RKO (cell line): Measurements from ENCODE around the gene QPCTL.
"Not testable (repeated sequence)": the region's sequence is repeated elsewhere in the genome, so short reads cannot be mapped to it uniquely, and the experiment has no call there.

Experiments
- DNase-seq: peaks from one replicate; pipeline ENCODE4 v3.0.0-alpha.2; 2016; ENCODE audit warnings: low spot score

QPCTL gene

DNA sequence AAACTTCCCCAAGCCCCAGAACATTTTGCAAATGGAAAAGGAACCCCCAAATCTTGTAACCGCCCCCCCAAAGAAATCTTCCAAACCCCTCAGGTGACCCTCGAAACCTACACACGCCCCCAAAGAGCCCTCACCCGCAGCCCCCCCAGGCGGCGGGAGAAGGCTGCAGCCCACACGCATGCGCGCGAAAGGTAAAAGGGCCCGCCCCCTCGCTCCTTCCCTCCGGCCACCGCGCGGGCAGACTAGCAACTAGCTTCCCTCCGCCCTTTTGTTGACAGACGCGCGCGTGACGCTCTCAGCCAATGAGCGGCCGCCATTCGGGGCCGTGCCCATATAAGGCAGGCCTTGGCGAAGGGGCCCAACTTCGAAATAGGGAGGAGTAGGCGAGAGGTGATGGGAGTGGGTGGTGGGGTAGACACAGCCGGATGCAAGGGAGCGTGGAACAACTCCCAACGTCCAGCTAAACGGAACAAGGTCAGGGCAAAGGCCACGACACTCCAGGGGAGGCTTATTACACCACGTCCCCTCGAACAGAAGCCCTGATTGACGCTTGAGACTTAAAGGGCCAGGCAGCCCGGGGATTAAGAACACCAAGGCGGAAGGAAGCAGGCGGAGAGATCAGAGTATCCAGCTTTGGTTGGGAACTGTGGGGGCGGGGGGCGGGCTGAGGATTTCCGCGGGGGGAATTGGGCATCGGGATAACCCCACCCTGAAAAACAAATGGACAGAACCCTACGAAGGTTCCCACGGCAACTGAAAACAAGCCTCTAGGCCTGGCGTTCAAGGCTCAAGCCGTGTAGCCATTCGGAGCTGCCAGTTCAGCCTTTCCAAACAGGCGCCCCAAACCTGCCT lies 24.9 kb downstream of the QPCTL start:
- peak; percentile 99 for DNase-seq

DNA sequence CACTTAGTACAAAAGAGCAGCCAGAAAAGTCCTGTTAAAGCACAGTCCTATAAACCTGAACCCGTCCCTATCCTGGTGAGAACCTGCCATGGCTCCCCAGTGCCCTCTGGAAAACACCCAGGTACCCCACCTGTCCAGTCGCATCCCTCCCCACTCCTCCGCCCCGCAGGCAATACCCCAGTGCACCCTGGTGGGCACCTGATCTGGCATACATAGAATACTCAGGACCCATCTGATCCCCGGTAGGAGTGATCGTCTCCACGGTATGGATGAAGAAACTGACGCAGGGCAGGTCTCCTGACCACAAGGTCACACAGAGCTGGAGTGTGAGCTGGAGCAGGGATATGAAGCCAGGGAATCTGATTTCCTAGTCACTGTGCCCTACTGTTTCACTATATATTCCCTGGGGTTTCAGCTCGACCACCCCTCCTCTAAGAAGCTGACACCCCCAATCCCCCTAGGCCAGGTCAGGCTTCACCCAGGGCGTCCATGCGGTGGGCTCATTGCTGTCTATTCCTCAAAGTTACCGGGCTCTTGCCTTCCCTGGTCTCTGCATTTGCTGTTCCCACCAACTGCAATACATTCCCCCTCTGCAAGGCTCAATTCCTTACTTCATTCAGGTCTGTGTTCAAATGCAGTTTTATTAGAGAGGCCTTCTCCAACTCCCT lies 25.7 kb downstream of the QPCTL start:
- DNase-seq, result no peak

DNA sequence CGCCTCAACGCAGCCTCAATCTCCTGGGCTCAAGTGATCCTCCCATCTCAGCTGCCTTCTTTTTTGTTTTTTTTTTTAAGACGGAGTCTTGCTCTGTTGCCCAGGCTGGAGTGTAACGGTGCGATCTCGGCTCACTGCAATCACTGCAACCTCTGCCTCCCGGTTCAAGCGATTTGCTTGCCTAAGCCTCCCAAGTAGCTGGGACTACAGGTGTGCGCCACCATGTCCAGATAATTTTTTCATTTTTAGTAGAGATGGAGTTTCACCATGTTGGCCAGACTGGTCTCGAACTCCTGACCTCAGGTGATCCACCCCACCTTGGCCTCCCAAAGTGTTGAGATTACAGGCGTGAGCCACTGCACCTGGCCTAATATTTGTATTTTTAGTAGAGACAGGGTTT lies 27.6 kb downstream of the QPCTL start:
- not testable (repeated sequence) for DNase-seq

DNA sequence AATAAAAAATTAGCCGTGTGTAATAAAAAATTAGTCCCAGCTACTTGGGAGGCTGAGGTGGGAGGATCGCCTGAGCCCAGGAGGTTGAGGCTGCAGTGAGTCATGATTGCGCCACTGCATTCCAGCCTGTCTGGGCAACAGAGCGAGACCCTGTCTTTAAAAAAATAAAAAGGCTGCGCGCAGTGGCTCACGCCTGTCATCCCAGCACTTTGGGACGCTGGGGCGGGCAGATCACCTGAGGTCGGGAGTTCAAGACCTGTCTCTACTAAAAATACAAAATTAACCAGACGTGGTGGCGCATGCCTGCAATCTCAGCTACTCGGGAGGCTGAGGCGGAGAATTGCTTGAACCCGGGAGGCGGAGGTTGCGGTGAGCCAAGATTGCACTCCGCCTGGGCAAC lies 36.2 kb downstream of the QPCTL start:
- not testable (repeated sequence) for DNase-seq

DNA sequence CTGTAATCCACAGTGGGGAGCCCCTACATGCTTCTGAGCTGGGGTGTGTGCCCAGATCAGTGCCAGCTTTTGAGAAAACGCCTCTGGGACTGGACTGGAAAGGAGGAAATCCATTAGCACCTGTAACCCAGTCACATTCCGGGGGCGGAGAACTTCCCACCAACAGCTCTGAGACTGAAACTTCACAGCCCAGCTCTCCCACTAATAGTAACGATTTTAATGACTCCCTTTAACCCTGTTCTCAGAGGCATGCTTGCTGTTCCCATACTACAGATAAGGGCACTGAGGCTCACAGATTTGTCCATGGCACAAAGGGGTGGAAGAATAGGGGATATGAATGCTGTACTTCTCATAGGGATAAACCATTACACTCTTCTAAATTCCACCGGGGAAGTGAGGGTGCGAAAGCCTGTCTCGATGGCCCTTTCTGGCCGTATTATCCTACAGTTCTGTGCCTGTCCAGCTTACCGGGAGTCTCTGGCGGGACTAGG lies 37.4 kb downstream of the QPCTL start:
- DNase-seq, result peak; percentile 61

DNA sequence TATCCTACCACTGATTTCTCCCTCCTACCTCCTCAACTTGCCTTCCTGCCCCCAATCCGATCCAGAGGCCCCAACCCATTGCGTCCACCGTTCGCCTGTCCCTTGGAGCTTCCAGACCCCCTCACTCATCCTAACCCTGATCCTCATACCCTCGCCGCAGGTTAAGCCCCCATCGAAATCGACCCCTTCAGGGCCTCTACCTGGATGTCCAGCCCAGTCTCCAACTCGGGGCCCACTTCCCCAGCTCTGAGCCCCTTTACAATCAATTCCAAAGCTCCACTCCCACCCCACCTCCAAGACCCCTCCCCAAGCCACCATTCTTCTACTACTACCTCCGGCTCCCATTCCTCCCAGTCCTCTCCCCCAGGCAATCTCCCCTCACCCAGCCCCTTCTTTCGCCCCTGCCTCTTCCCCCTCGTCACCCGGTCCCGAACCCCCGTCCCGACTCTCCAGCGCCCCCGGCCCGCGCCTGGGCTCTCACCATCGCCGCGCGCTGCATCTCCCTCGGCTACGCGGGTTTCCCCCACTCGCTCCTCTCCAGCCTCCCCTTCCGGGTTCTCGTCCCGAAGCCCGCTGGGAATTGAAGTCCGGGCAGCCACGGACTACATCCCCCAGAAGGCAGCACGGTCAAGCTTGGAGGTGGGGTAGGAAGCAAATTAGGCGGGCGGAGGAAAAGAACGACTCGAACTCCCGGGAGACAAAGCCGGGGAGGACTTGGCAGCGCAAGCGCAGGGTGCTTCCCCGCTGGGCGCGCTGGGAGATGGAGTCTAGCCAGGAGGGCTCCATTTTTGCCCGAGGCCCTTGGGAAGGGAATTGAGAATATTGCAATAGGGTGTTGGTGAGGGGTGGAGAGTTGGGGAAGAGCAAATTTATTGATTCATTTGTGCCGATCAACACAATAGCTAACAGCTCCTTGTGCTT lies 38.2 kb downstream of the QPCTL start, which contains the start of gene FBXO46:
FBXO46 (minus strand) TSS at position 529 of the 921 bp plus-strand sequence. CDS start 17,401 bp downstream, outside the sequence.
- DNase-seq, result peak; percentile 98

DNA sequence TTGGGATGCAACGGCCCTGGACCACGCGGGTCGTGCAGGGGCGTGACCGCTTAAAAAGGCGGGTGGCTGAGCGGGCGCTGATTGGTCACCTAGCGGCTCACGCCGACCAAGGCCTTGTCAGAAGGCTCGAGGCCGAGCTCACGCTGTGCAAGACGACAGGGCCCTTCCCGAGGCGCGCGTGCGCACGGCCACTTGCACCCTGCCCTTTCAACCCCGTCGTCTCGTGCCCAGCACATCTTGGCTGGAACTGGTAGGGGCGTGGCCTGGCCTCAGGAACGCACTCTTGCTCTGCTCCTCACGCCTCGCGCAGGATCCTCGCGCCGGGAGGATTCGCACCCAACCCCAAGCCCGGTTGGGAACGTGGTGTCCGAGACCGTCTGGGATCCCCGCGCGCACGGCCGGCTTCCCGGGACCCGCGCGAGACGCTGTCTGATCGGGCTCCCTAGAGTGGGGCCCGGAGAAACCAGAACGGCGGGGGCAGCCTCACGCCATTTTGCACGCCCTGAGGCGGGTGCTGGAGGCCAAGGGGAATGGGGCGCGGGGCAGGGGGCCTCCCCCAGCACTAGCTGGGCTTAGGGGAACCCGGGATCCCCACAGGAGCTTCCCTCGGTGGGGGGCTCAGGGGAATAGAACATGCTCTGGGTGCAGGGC lies 40.8 kb downstream of the QPCTL start, which contains the start of gene MEIOSIN:
MEIOSIN (plus strand) TSS at position 280 of the 651 bp plus-strand sequence. CDS start 1,938 bp downstream, outside the sequence.
- DNase-seq, result no peak

DNA sequence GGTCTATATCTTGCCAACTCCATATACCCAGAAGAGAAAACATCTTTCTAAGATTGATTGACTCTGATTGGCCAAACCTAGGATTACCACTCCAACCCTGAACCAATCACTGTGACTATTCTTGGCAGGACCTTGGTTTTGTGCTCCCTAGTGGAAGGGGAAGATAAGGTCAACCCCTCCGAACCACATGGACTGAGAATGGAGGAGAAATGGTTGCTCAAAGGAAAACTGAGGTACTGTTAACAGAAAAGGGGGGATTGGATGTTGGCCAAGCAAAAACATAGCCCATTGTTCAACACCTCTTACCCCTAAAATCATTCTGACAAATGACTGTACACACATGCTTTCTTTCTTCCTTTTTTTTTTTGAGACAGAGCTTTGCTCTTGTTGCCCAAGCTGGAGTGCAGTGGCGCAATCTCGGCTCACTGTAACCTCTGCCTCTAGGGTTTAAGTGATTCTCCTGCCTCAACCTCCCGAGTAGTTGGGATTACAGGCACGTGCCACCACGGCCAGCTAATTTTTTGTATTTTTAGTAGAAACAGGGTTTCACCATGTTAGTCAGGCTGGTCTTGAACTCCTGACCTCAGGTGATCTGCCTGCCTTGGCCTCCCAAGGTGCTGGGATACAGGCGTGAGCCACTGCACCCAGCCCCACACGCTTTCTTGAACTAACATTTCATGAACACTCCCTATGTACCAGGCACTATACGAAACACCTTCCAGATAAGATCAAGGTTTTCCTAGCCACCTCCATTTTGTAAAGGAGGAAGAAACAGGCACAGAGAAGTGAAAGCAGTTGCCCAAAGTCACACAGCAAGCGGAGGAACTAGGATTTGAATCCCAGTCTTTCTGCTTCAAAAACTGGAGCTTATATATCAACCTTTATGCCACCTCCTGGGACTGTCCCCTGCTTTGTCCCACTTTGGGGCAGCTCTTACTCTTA lies 47.3 kb downstream of the QPCTL start:
- DNase-seq, result peak; percentile 27

DNA sequence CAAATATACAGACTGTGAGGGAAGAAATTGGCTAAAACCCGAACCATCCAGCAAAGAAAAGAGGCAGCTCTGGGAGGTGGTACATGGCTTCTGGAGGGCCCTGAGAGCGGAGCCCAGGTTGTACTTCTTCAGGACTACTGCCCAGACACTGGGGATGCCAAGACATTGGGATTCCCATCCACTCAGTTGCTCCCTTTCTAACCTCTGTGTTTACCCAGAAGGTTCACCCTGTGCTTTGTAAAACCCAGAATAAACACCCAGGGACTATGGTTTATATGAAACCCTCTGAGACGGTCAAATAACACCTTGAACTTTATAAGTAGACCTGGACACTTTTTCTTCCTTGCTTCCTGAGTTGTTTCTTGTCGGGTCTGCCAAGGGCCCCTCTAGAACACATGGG lies 50.5 kb downstream of the QPCTL start:
- DNase-seq, result no peak

DNA sequence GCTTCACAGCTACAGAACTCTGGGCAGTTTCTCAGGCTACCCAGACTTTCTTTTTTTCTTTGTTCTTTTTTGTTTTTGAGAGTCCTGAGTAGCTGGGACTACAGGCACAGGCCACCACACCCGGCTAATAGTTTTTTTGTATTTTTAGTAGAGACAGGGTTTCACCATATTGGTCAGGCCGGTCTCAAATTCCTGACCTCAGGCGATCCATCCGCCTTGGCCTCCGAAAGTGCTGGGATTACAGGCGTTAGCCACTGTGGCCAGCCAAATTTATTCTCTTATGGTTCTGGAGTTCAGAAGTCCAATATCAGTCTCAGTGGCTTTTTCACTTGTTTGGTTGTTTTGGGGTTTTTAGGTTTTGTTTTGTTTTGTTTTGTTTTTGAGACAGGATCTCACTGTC lies 53.1 kb downstream of the QPCTL start:
- no peak for DNase-seq

DNA sequence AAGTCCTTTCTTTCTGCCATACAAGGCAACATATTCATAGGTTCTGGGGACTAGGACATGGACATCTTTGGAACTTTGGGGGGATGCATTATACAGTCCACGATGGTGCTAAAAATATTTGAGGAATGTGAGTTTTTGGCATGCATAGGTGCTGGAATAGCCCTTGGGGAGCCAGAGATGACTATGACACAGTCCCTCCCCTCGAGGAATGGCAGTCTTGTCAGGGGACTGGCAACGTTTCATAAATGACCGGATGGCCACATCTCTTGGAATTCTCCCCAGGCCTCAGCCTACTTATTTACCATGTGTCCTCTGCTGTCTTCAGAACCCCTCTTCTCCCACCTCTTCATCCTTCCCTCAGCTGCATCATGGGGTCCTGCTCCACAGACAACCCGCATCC lies 54.4 kb downstream of the QPCTL start:
- DNase-seq, result no peak

DNA sequence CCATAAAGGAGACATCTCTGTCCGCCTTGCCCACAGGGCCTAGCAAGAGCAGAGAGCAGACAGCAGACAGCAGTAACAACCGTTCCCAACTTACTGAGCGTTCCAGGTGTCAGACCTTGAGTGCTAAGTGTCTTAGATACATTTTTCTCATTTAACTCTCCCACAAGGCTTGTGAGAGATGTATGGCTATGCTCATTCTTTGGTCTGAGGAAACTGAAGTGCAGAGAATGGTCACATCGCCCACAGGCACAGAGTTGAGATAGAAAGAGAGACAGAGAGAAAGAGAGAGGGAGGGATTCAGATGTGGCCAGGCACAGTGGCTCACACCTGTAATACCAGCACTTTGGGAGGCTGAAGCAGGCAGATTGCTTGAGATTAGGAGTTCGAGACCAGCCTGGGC lies 55.0 kb downstream of the QPCTL start:
- no peak for DNase-seq

DNA sequence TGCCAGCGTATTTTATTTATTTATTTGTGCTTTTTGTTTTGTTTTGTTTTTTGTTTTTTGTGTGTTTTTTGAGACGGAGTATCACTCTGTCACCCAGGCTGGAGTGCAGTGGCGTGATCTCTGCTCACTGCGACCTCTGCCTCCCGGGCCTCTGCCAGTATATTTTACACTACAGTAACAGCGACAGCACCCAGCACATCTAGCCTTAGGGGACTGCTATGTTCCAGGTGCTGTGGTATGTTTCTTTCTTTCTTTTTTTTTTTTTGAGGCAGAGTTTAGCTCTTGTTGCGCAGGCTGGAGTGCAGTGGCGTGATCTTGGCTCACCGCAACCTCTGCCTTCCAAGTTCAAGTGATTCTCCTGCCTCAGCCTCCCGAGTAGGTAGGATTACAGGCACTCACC lies 59.0 kb downstream of the QPCTL start:
- DNase-seq, result not testable (repeated sequence)

DNA sequence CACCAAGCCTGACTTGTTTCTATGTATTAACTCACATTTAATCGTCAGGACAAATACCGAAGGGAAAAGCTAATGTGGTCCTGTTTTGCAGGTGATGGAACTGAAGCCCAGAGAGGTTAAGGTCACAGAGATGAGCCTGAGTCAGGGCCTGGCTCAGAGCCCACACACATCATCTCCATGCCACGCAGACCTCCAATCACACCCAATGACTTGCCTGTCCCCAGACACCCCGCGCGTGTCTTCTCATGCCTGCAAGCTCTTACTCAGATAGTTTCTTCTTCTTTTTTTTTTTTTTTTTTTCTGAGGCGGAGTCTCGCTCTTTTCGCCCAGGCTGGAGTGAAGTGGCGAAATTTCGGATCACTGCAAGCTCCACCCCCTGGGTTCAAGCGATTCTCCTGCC lies 60.2 kb downstream of the QPCTL start:
- peak; percentile 62 for DNase-seq

DNA sequence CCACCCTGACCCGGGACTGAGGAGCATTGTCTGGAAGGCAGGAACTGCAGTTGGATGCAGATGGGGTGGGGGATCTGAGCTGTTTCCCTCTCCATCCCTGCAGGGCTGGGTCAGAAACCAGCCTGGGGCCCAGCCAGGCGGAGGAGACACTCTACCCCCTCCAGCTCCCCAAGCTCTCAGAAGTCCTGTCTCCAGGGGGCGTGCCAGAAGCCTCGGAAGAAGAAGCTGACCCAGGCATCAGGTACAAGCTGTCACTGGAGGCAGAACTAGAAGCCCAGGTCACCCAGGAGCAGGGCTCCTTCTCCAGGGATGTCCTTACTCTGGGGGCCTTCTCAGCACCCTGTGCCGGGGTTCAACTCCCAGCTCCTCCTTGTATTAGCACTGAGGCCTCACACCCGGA lies 61.1 kb downstream of the QPCTL start:
- DNase-seq, result no peak
